Stromal cell of bone marrow (primary cell): Measurements from ENCODE around the gene MLXIPL.
"Not testable (repeated sequence)": the region's sequence is repeated elsewhere in the genome, so short reads cannot be mapped to it uniquely, and the experiment has no call there.

Experiments used
- DNase-seq: peaks from one replicate; pipeline ENCODE4 v3.0.0-alpha.2; 2012; ENCODE audit warnings: low read depth

MLXIPL gene

DNA sequence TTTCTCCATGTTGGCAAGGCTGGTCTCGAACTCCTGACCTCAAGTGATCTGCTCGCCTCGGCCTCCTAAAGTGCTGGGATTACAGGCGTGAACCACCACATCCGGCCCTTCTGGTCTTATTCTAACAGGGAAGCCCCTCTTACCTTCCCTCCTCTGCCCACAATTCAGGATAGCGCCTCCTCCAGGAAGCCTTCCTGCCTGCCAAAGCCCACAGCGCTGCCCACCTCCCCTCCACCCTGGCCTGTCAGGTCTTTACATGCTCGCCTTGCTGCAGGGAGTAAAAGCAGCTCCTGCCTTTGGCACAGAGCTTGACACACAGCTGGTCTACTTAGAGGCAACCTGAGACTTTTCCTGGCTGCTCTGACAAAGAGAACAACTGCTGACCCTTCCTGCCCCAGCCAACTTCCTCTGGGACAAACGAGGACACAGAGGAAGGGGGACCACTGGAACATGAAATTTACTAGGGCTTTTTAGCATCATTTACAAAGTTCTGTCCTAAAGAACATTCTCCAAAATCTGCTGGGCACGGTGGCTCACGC, 13.2 kb downstream of the MLXIPL start:
- DNase-seq: no peak

DNA sequence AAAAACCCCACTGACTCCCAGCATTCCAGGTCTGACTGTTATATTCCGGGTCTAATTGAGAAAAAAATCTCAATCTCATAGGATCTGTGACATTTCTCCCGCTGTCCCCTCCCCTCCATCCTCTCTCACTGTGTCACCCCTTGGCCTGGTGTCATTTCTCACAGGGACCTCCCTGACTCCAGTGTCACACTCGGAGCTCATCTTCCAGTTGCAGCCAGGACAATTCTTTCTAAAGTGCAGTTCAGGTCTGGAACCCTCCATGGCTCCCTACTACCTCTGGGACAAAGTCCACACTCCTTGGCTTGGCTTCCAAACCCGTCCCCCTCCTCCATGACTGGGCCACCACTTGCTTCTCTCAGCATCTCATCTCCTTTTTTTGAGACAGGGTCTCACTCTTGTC, 14.2 kb downstream of the MLXIPL start:
- DNase-seq: no peak

DNA sequence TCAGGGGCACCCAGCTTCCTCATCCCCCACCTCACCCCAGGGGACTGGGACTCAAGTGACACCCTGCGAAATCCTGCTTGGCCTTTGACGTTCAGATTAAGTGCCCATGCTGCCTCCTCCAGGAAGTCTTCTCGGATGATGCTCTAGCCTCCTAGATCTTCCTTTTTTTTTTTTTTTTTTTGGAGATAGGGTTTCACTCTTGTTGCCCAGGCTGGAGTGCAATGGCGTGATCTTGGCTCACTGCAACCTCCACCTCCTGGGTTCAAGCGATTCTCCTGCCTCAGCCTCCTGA, 16.7 kb downstream of the MLXIPL start:
- not testable (repeated sequence) for DNase-seq

DNA sequence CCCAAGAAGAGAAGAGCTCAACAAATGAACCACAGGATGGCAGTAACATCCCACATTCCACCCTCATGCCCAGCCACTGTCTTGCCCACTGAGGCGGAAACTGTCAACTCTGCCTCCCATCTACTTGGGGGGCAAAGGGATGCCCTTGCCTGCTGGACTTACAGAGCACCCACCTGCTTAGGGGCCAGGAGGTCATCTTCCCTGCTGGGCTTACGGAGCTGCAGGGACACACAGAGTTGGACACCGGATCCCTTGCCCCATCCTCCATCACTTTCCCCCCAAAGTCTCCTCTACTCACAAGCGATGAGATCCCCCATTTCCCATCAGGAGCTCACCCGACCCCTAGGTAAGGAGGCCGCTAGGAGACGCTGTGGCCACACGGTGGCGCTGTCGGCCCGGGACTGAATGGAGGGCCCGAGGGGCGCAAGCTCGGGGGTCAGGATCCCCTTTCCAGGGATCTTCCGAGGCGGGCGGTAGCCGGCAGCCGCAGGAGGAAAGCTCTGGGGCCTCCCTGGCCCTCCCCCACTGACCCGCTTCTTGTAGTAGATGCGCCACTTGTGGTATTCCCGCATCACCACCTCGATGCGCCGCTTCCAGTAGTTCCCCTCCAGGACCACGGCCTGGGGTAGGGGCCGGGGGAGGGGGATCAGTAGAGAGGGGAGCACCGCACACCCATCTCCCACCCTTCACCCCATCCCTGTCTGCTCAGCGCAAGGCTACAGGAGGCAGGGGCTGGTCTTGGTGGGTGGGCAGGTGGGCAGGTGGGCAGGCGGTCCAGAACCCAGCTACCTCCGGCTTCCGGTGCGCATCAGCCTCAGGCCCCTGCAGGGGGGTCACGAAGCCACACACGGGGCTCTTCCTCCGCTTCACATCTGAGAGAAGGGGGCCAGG, 17.3 kb downstream of the MLXIPL start:
- no peak for DNase-seq

DNA sequence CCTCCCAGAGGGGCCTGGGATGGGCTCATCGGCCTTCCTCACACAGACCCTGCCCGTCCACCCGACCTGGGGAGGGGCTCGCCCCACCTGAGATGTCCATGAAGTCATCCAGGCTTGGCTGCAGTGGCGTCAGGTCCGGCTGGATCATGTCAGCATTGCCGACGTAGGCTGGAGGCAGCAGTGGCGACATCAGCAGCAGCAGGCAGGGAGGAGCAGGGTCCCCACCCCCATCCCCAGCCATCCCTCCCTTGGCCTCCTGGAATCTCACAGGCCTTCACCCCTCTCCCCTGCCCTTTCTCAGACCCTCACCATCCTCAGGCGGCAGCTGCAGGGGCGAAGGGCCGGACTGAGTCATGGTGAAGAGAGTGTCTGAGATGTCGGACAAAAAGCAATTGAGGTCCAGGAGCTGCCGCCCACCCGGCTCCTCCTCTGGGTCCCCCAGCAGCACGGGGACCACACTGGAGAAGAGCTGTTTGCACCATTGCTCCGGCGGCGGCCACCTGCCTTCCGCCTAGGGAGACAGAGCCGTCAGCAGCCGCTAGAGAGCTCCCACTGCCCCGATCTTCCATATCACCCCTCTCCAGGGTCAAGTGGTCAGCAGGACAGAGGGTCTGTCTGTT, 18.6 kb downstream of the MLXIPL start:
- DNase-seq: no peak

DNA sequence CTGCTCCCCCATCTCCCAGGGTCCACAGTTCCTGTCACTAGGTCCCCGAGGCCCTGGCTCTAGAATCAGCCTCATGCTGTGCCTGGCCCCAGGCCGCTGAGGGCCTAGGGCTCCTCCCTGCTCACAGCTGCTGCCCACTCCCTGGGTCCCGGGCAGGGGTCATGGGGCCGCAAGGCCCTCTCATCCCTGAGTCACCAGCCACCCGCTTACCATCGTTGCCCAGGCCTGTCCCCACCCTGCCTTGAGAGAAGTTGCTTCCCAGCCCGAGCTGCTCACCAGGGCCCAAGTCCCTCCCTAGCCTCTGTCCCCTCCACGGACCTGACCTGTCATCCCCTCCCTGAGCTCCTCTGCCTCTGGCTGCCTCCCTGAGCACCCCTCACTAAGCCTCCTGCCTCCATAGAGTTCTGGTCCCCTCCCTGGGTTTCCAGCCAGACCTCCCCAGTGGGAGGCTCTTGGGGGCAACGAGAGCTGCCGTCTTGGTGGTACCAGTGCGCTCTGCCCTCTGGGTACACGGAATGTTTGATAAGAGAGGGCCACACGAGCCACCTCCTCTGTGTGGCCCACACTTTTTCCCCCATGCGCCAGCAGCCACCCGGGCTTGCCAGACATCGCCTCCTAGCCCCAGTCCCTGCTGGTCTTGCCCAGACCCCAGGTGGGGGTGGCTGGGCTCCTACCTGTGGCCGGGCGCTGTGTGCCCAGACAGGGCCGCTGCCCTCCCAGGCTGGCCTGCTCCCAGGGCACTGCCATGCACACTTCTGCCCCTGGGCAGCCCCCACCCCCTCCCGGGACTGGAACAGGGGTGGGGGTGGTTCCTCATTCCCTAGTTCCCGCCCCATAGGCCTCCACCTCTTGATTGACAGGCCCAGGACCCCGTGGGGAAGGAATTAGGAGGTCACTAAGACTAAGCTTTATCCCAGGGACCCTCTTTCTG, 21.3 kb downstream of the MLXIPL start:
- no peak for DNase-seq

DNA sequence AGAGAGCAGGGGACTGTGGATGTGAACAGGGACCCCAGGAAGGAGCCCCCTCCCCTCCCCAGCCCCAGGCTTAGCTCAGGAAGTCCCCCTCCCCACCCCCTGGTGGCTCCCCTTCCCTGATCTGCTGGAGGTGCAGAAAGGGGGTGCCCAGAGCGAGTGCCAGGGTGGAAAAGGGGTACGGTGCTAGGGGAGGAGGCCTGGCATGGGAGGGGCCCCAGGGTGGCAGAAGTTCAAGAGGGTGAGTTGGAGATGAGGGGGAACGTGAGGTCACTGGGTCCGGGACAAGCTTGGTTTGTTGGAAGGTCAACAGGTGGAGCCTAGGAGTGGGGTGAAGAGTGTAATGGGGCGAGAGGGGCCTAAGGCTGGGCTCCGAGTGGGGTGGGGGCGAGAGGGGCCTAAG, 24.4 kb downstream of the MLXIPL start:
- no peak for DNase-seq

DNA sequence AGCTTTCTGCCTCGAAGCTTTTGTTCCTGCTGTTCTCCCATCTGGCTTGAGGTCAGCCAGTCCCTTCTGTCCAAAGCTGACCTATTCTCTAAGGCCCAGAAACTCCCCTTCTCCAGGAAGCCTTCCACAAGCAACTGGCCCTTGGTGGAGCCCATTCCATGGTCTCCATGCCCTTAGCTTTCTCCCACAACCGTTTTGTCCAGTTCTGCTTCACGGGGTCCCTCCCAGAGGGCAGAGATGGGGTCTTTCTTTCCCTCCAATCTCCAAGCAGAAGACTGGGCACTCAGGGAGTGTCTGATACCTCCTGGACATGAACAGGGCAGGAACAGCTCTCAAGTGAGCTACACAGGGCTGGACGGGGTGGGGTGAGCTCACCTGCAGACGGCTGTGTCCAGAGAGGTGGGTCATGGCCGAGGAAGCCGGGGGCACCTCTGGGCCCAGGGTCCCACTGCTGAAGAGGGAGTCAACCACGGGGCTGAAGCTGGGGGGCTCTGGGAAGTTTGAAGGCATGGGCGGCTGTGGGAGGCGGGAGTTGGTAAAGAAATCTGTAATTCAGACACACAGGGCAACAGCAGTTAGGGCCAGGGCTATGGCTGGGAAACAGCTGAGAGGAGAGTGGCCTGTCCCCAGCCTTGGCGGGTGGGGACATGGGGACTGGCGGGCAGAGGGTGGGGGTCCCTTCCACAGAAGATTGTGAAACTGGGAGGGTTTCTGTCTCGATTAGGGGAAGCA, 25.0 kb downstream of the MLXIPL start:
- DNase-seq: no peak

DNA sequence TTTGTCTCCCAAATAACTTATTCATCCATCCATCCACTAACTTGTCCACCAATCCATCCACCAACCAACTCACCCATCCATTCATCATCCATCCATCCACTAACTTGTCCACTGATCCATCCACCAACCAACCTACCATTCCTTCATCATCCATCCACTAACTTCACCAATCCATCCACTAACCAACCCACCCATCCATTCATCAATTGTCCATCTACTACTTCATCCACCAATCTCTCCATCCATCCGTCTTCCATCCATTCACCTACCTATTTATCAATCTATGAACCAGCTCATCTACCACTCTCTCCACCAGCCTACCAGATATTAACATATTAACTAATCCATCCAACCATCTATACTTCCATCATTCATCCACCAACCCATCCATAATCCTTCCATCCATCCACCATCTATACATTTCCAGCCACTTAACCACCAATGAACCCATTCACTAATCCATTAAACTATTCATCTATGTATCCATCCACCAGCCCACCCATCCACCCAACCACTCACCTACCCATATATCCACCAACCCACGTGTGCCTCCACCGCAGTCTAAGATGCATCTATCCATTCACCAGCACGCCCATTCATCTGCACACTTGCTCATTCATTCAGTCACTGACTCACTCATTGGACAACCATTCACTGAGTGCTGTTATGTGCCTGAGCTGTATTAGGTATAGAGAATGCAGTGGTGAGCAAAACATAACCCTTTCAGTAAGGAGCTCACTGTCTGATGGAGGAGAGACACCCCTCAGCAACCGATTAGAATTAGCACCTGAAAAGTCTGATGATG, 26.1 kb downstream of the MLXIPL start:
- no peak for DNase-seq

DNA sequence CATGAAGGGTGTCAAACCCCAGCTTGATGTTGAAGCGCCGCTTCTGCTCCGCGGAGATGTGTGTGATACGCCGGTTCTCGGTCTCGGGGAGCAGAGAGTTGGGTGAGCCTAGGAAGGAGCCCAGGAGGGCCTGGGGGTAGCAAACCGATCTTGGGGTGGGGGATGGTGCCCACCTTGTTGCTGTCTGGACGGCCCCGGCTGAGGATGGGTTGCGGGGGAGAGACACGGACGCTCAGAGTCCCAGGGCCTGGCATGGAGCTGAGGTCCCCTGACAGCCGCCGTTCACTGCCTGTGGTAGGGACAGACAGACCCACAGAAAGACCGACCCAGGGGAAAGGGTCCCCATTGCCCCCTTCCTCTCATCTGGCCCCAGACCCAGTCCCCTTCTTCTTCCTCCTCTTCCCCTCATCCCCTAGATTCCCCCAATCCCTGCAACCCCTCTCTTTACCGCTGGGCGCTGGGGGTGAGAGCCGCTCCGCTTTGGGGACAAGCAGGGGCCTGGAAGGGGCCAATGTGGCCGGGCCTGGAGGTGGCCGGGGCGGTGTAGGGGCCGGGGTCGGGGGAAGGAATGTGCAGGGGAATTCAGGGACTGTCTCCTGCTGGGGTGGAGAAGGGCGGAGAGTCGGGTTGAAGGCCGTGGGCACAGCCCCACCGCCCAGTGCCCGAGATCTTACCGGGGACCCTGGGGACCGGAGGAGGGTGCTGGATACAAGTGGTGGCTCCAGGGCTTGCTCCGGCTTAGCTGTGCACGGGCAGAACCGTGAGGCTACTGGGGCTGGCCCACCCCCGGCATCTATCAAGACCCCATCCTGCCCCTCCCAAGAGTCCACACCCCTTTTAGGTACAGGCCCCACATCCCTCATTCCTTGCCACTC, 27.9 kb downstream of the MLXIPL start:
- DNase-seq: no peak

DNA sequence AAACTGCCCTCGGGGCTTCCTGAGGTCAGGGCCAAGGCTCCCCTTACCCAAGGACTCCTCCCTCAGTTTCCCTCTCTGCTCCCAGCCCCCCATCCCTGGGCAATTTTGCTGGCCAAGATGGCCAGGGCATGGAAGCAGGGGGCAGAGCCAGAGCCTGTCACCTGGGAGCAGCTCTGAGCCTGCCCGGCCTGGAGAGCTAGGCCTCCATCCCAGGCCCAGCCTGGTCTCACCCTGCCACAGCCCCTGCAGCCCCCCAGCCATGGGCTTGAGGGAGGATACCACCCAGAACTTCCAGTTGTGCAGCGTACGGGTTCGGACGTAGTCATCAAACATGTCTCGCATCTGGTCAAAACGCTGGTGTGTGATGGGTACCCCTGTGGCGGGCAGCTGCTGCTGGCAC, 29.0 kb downstream of the MLXIPL start:
- no peak for DNase-seq

DNA sequence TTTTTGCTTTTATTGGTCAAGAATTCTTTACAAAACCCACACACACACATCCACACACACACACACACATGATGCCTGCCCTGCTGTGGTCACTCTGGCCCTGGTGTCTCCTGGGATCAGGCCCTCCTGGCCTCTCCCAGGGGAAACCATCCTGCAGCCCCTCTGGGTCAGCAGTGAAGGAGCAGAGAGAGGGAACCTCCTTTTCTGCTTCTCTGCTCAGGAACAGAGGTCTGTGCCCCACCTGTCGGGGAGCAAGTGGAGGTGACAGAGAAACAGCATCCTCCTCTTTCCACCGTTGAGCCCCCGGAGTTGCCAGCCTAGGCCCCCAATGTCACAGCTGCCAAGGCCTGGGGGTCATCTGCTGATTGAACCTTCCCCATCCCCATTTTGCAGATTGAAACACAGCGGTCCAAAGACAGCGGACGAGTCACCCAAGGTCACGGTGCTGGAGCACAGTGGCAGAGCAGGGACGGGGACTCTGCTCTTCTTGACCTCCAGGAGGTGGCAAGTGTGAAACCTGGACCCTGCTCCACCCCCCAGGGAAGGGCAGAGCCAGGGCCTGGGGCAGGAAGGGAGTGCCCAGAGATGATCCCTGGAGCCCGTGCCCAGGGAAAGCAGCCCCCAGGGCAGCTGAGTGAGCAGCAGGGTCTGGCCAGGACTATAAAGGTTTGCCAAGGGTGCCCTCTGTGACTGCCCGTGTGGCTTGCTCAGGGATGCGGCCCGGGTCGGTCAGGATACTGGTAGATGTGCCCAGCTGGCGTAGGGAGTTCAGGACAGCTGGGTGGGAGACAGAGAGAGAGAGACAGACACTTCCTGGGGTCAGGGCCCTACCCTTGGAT, 30.9 kb downstream of the MLXIPL start:
- DNase-seq: no peak

DNA sequence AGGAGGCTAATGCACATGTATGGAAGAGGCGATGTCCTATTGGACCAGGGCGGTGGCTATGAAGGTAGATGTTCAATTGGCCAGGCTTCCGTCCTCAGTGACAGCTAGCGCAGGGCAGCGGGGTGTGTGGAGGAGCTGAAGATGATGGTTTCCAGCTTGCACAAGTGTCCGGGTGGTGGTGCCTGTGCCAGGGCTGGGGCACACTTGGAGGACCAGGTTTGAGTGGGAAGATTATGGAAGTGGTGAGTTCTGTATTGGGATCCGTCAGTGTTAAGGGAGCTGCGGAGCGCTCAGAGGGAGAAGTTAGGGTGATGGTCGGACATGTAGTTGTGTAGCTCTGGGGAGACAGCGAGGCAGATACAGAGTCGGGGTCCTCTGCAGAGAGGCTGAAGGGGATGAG, 37.4 kb downstream of the MLXIPL start:
- no peak for DNase-seq

DNA sequence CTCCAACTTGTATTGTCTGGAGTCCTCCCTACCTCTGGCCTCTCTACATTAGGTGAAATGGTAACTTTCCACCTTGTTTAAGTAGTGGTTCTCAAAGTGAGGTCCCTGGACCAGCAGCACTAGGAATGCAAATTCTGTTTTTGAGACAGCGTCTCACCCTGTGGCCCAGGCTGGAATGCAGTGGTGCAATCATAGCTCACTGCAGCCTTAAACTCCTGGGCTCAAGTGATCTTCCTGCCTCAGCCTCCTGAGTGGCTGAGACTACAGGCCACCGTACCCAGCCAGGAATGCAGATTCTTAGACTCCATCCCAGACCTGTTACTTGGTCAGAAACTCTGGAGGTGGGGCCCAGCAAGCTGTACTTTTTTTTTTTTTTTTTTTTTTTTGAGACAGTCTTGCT, 39.1 kb downstream of the MLXIPL start:
- DNase-seq: no peak

DNA sequence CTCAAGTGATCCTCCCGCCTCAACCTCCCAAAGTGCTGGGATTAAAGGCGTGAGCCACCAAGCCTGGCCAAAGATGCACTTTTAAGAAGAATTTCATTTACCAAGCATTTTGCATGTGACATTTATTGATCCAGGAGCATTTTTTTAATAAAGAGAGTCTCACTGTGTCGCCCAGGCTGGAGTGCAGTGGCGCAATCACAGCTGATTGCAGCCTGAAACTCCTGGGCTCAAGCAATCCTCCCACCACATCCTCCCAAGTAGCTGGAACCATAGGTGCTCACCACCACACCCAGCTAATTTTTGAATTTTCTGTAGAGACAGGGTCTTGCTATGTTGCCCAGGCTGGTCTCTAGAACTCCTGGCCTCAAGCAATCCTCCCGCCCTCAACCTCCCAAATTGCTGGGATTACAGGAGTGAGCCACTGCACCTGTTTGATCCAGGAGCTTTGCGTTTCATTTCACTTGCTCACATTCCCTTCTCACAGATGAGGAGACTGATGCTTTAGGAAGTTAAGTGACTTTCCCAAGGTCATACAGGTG, 41.6 kb downstream of the MLXIPL start:
- DNase-seq: no peak

DNA sequence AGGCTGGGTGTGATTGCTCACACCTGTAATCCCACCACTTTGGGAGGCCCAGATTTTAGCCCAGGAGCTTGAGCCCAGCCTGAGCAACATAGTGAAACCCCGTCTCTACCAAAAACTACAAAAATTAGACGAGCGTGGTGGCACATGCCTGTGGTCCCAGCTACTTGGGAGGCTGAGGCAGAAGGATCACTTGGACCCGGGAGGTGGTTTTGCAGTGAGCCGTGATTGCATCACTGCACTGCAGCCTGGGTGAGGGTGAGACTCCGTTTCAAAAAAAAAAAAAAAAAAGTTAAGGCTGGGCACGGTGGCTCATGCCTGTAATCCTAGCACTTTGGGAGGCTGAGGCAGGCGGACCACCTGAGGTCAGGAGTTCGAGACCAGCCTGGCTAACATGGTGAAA, 43.3 kb downstream of the MLXIPL start:
- not testable (repeated sequence) for DNase-seq

DNA sequence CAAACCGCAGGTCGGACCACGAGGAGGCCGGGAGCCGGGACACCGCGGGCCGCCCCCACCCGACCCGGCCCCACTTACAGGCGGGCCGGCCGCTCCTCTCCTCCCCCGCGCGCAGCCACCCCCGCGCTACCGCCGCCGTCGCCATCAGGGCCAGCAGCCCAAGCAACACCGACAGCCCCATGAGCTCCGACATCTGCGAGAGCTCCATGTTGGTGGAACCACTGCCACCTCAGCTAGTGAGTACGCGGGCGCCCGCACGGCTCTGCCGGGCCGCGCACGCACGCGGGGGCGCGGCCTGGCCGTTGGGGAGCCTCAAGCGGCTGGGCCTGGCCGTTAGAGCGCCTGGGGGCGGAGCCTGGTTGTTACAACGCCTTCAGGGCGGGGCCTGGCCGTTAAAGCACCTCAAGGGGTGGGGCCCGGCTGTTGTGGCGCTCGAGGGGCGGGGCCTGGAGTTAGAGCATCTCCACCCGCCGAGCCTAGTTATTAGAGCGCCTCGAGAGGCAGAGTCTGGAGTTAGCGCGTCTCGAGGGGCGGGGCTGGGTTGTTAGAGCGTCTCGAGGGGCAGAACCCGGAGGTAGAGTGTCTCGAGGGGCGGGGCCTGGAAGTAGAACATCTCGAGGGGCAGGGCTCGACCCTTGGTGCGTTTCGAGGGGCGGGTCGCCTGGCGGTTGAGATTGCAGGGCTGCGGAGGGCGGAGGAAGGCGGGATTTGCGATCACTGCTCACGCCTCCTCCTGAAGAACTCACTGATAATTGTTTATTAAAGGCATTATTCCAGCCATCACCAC, 45.8 kb downstream of the MLXIPL start, which contains the start of gene TBL2:
TBL2 (minus strand) TSS at position 238 of the 787 bp plus-strand sequence; CDS start at position 208, 30 bp downstream.
- DNase-seq: peak; percentile 97
